Right renal pelvis (tissue), 4 donors: ENCODE measurements around the gene PRR36. TPM values are rescaled to one million over a fixed set of nuclear protein-coding genes. Genes with fewer than 3 reads are reported as not detected.
"Not testable (repeated sequence)": the region's sequence is repeated elsewhere in the genome, so short reads cannot be mapped to it uniquely, and the experiment has no call there.

ENCODE experiments used
- DNase-seq, 4 donors: peaks; one replicate each; pipeline ENCODE4 v3.0.0-alpha.2; 2013; ENCODE audit warnings: low read depth in 4 of 4, low spot score in 3 of 4, missing footprints in 1 of 4
- polyA plus RNA-seq, 4 donors: library from polyadenylated mRNA; unstranded; fragments of 120-200 nt; gene quantifications; one replicate each; pipeline ENCODE4 v1.2.1, GENCODE V29; 2013; ENCODE audit not compliant: insufficient read length in 4 of 4

The PRR36 gene
- polyA plus RNA-seq, 4 donors: 5.6 to 9.4 (median 7.6) TPM

- no peak for DNase-seq
These were observed 12.4 kb downstream of the PRR36 start for GRCh38 chr19:7861619-7862412.

GRCh38 chr19:7860714-7861618 lies 13.2 kb downstream of the PRR36 start:
- no peak for DNase-seq

GRCh38 chr19:7859831-7860713 lies 14.1 kb downstream of the PRR36 start:
- no peak for DNase-seq

DNA sequence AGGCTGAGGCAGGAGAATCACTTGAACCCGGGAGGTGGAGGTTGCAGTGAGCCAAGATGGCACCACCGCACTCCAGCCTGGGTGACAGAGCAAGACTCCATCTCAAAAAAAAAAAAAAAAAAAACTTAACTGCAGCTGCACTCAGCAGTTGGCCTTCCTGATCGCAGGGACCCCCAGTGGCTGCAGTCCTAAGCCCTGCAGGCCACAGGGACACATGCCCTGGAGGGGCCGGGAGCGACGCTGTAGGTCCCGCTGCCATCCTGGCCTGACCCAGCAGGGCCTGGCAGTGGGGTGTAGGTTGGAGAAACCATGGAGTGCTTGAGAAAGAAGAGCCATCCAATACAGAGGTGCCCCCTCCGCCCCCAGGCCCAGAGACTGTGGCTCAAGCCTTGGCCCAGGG lies 15.1 kb downstream of the PRR36 start:
- not testable (repeated sequence) for DNase-seq

GRCh38 chr19:7858109-7858770 lies 15.9 kb downstream of the PRR36 start:
- DNase-seq: no peak

DNA sequence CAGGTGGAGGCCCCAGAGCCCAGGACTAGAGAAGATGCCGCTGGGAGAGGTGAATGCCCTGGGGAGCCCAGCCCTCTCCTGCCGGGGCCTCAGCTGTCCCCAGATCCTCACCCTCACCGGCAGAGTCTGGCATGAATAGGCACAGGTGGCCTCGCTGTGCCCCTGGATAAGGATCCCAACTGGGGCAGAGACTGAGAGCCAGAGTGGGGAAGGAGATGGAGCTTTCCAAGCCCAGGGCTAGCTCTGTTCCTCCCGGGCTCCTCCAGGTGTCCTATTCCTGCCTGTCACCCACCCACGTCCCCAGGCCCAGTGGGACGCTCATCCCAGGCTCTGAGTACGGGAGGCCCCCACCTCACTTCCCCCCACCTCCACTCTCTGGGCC lies 16.5 kb downstream of the PRR36 start:
- DNase-seq: no peak

DNA sequence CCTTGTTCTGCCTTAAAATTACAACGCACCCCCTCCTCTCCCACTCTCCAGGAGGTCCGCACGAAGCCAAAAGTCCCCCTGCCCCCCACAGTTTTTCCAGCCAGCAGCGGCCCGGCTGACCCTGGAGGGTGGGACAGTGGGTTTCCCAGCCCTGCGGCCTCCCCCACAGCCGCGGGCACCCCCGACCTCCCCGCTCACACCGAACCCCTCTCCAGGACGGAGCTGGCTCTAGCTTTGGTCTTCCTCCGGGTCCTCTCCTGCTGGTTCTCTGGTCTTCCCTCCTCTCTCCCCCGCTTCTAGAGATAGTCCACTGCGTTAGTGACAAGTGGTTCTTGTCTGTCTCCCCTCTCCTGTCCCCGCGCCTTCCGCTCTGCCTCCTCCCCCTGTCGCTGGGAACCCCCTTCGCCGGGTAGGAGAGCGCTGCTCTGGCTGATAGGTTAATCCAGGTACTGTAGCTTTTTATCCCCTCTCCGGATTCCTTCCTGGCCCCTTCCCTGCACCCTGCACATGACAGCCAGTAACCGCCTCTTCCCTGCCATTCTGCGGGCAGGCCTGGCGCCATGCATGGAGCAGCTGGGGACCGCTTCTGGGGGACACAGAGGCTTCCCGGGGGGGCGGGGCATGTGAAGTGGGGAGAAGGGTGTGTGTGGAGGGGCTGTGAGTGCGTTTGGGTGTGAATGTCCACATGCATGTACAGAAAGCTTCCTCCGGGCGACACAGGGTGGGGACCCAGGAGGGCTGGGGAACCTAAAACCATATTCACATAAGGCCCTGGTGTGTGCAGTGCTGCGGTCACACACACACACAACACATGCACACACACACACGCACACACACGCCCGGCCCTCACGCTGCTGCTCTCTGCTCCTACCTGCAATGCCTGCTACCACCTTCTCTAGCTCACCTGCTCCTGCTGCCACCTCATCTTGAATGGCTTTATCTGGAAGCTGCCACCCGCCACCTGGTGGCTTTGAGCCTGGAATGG lies 17.2 kb downstream of the PRR36 start:
- DNase-seq: no peak

GRCh38 chr19:7856109-7856591 lies 18.0 kb downstream of the PRR36 start:
- no peak for DNase-seq

DNA sequence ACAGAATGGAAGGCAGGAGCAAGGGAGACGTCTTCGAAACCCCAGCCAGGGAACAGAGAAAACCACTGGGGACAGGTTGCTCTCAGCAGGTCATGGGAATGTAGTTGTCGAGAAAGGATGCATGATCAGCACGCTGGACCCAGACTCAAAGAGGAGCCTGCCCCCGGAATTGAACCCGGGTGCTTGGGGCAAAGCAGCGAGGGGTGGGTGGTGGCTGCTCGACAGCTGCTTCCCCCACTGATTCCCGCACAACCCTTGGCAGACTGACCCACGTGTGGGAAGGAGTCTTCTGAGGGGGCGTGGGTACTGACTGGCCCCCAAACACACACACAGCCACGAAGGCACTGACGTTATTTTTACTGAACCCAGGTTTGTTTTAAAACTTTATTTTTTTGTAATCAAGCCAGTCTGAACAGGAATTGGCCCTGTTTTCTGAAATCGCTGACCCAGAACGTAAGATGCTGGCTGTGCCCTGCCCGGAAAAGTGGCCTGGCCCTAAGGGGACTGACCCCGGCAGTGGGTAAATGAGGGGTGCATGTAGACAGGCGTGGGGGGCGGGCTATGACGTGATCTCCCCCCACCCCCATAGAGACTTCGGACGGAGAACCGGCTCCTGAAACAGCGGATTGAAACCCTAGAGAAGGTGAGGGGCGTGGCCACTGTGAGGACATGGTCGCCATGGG lies 18.6 kb downstream of the PRR36 start:
- DNase-seq: no peak

GRCh38 chr19:7853770-7854128 lies 20.4 kb downstream of the PRR36 start:
- DNase-seq: no peak

GRCh38 chr19:7852851-7853769 lies 21.1 kb downstream of the PRR36 start:
- peak in 1 of 4 donors; percentile 75 for DNase-seq

DNA sequence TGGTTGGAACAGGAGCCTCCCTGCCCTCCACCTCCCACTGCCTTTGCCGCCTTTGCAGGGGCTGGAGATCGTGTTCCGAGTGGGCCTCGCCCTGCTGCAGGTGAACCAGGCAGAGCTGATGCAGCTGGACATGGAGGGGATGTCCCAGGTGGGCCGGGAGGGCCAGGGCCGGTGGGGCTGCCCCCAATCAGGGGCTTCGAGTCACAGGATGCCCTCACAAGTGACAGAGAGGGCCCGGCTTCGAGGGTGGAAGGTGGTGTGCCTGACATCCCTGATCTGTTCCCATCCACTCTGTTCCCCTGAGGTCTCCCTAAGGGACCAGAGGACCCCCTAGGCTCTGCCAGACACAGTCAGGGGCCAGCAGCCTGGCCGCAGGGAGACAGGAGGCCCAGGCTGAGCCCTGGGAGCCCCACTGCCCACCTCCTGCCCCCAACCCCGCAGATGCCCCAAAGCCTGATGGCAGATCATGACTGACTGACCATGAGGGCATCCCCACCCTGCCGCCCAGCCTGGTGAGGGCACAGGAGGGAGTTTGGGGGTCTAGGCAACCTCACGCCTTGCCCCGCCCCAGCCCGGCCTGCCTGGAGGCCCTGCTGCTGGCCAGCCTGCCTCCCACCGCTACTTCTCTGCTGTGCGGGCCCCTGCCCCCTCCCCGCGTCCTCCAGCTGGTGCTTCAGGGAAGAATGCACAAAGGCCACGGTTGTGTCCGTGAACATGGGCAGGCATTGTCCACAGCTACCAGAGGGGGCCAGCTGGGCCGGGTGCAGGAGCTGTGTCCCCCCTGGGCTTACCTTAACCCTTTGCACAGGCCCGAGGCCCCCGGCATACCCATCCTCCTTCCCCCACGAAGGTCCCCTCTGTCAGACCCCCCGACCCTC lies 22.3 kb downstream of the PRR36 start:
- DNase-seq: no peak

GRCh38 chr19:7850945-7851622 lies 23.1 kb downstream of the PRR36 start:
- no peak for DNase-seq

DNA sequence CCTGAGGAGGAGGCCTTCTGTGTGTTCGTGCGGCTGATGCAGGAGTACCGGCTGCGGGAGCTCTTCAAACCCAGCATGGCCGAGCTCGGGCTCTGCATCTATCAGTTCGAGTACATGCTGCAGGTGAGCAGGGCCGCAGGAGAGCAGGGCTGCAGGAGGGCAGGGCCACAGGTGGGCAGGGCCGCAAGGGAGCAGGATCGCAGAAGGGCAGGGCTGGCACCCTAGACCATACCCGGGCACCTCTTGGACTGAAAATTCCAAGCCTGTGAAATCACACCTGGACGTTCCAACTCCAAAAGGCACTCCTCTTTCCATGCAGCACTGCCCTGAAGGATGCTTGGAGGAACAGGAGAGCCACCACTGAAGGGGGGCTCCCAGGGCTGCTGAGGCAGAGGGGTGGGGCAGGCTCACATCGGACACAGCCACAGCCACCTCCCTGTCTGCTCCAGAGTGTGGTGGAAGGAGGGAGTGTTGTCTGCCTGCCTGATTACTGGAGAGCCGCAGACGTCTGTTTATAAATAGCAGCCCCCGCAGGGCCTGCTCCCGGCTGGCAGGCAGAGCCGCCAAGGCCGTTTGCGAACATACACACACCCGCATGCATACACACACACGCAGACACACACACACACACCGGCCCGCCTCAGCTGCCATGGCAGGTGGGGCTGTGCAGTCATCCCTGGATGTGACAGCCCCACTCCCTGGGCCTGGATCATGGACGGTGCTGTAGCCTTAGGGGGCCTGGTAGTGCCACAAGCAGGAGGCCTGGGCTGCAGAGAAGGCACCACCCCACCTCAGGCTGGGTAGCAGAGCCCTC lies 24.0 kb downstream of the PRR36 start:
- DNase-seq: no peak

DNA sequence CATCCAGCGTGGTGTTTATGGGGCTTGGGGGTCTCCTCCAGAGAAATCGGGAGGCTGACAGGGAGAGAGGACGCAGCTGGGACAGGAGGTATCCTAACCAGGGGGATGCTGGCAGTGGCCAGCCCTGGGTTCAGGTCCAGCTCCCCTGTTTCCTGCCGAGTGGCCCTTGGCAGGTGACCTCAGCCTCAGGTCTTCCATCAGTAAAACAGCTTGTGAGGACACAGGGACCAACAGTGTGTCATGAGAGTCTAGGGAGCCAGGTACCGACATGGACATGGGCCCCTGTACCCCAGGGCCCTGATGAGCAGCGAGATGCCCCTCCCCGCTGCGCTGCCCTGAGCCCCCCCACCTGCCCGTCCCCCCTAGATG lies 24.6 kb downstream of the PRR36 start:
- no peak for DNase-seq
